Prostate gland (tissue), 2 donors: ENCODE results near the gene KIF26B.

Source experiments
- POLR2A ChIP-seq: fragments of 450-650 bp; IDR thresholded peaks from one replicate; pipeline ENCODE4 v1.6.1; 2016; ENCODE audit warnings: antibody characterized with exemption, mild to moderate bottlenecking
- POLR2AphosphoS5 ChIP-seq: sonication (generic); formaldehyde crosslinking; IDR thresholded peaks from one replicate; pipeline ENCODE4 v1.6.1; 2017; ENCODE audit warnings: antibody characterized with exemption
- TF ChIP-seq, protein P1 (sequence below), 4 experiments: fragments of 200-600 bp in 2 of 4; fragments of 450-650 bp in 2 of 4; sonication (generic) in 2 of 4; IDR thresholded peaks; 1 replicate in 3 of 4; 2 replicates in 1 of 4; pipeline ENCODE4 v1.5.1; 2016 to 2019; ENCODE audit warnings: antibody characterized with exemption in 4 of 4, mild to moderate bottlenecking in 2 of 4, moderate library complexity in 2 of 4

DNA sequence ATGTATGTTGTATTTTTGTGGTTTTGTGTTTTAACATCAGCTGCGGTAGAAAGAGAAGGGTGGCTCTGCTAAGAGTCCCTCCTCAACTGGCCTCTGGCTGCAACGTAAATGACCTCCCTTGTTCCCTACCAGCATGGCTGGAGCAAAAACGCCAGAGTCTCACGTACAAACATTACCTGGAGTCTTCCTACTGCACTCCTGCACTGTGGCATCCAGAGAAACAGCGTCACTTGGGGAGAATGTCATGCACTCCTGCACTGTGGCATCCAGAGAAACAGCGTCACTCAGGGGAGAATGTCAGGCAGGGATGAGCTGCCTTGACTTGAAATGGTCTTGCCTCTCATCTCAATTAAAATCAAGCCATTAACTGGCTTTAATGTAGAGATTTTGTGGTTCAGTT, 314.2 kb downstream of the KIF26B start:
- no peak for TF ChIP-seq POLR2AphosphoS5
- TF ChIP-seq POLR2A: no peak
- TF ChIP-seq, protein P1, sequence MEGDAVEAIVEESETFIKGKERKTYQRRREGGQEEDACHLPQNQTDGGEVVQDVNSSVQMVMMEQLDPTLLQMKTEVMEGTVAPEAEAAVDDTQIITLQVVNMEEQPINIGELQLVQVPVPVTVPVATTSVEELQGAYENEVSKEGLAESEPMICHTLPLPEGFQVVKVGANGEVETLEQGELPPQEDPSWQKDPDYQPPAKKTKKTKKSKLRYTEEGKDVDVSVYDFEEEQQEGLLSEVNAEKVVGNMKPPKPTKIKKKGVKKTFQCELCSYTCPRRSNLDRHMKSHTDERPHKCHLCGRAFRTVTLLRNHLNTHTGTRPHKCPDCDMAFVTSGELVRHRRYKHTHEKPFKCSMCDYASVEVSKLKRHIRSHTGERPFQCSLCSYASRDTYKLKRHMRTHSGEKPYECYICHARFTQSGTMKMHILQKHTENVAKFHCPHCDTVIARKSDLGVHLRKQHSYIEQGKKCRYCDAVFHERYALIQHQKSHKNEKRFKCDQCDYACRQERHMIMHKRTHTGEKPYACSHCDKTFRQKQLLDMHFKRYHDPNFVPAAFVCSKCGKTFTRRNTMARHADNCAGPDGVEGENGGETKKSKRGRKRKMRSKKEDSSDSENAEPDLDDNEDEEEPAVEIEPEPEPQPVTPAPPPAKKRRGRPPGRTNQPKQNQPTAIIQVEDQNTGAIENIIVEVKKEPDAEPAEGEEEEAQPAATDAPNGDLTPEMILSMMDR (IDR thresholded peaks at IDR 0.05): no peak
